A549 treated with CpdA at 1 μM for 4 hours (cell line): ENCODE data around the gene HK2. TPM values are rescaled to one million over a fixed set of nuclear protein-coding genes. Genes with fewer than 3 reads are reported as not detected.

ENCODE experiments used
- total RNA-seq: library from RNA; stranded (reverse); fragments of 200-300 nt; extraction: Qiagen RNA extraction; gene quantifications from 5 replicates; pipeline ENCODE4 v1.2.3, GENCODE V29; 2022; ENCODE audit warnings: low read depth

Gene HK2
- total RNA-seq, result 1.0 to 2.1 TPM (median 1.1 TPM) in 5 replicates

DNA sequence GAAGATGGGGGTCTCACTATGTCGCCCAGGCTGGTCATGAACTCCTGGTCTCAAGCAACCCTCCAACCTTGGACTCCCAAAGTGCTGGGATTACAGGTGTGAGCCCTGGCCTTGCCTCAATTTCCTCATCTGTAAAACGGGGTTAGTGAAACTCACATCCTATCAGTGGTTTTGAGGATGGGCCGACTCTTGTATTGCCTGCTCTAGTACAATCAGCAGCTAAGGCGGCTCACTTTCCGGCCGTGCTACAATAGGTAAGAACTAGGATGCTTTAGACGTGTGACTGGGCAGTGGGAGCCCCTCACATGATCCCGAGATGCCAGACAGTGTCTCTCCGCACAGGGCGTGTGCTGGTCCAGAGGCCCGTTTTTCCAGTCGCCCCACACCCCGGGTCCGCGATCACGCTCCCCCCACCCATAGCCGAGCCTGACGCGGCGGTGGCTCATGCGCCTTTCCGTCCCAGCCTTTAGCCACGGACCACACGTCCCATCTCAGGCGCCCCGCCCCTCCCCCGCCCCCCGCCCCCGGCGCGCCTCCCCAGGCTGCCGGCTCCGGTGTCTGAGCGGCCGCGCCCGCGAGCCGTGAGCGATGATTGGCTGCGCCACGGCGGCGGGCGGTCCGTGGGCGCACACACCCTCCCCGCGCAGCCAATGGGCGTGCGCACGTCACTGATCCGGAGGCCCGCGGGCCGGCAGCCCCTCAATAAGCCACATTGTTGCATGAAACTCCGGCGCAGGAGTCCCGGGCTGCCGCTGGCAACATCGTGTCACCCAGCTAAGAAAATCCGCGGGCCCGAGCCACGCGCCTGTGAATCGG, at the start of gene HK2:
TSS of gene HK2 (plus strand) at position 710 of the 816 bp plus-strand sequence. CDS start 454 bp downstream, outside the sequence.

Other genes starting within 250 kb of the HK2 start
- not detected in 5 replicates for gene M1AP, start 185.8 kb upstream of the HK2 start, total RNA-seq
- 8.8 to 11.7 TPM (median 9.6 TPM) in 5 replicates for gene SEMA4F, start 179.9 kb upstream of the HK2 start, total RNA-seq
- gene POLE4, start 124.5 kb downstream of the HK2 start, total RNA-seq, result 102 to 178 TPM (median 167 TPM) in 5 replicates